ENCODE data around the gene RAPGEF5. TPM values are rescaled to one million over a fixed set of nuclear protein-coding genes. Genes with fewer than 3 reads are reported as not detected.

The RAPGEF5 gene
- total RNA-seq, 2 experiments from 2014 or later, result 0.21 to 0.40 TPM

- Mint-ChIP-seq H3K4me1 (ENCODE audit: low read depth) (no peaks in the 10 kb centered on the region), H3K36me3 (ENCODE audit: low read depth) (no peaks in the 10 kb centered on the region), H3K4me3 (no peak overlapping the region), H3K9me3 (peaks cover 5% of the 10 kb centered on the region), H3K27ac (no peak overlapping the region), H3K27me3 (ENCODE audit: low read depth) (no peaks in the 10 kb centered on the region)
- DNase-seq, result no peak
- CTCF ChIA-PET, result no interaction called here
- intact Hi-C loops (cut with micrococcal nuclease), result no loop called here
These were observed 115.9 kb downstream of the RAPGEF5 start for GRCh38 chr7:22240904-22241571.

- Mint-ChIP-seq H3K9me3 (no peaks in the 10 kb centered on the region), H3K36me3 (ENCODE audit: low read depth) (no peaks in the 10 kb centered on the region), H3K27me3 (ENCODE audit: low read depth) (no peaks in the 10 kb centered on the region), H3K27ac (no peak overlapping the region), H3K4me1 (ENCODE audit: low read depth) (no peaks in the 10 kb centered on the region), H3K4me3 (no peak overlapping the region)
- CTCF ChIA-PET, result no interaction called here
- no peak for DNase-seq
- intact Hi-C loops (cut with micrococcal nuclease), result no loop called here
These were observed 118.3 kb downstream of the RAPGEF5 start for GRCh38 chr7:22238354-22239311.

GRCh38 chr7:22235134-22235533, 121.8 kb downstream of the RAPGEF5 start:
- Mint-ChIP-seq H3K9me3 (no peaks in the 10 kb centered on the region), H3K36me3 (ENCODE audit: low read depth) (no peaks in the 10 kb centered on the region), H3K27ac (no peak overlapping the region), H3K27me3 (ENCODE audit: low read depth) (no peaks in the 10 kb centered on the region), H3K4me1 (ENCODE audit: low read depth) (no peaks in the 10 kb centered on the region), H3K4me3 (no peak overlapping the region)
- CTCF ChIA-PET, result no interaction called here
- intact Hi-C loops (cut with micrococcal nuclease), result no loop called here
- no peak for DNase-seq

- Mint-ChIP-seq H3K9me3 (no peaks in the 10 kb centered on the region), H3K4me3 (no peak overlapping the region), H3K36me3 (ENCODE audit: low read depth) (no peaks in the 10 kb centered on the region), H3K4me1 (ENCODE audit: low read depth) (no peaks in the 10 kb centered on the region), H3K27ac (no peak overlapping the region), H3K27me3 (ENCODE audit: low read depth) (no peaks in the 10 kb centered on the region)
- CTCF ChIA-PET, result no interaction called here
- no peak for DNase-seq
- intact Hi-C loops (cut with micrococcal nuclease), result no loop called here
These were observed 122.7 kb downstream of the RAPGEF5 start for GRCh38 chr7:22234227-22234626.

- intact Hi-C loops (cut with micrococcal nuclease), result no loop called here
- Mint-ChIP-seq H3K9me3 (no peaks in the 10 kb centered on the region), H3K36me3 (ENCODE audit: low read depth) (no peaks in the 10 kb centered on the region), H3K27ac (no peak overlapping the region), H3K4me1 (ENCODE audit: low read depth) (no peaks in the 10 kb centered on the region), H3K4me3 (no peak overlapping the region), H3K27me3 (ENCODE audit: low read depth) (no peaks in the 10 kb centered on the region)
- CTCF ChIA-PET, result no interaction called here
- no peak for DNase-seq
These were observed 125.1 kb downstream of the RAPGEF5 start for GRCh38 chr7:22231806-22232205.

- CTCF ChIA-PET, result interaction anchor here (0.7 kb wide), 1 partner anchor 34 kb away, joined by 3 read pairs; no protein-coding TSS in a partner anchor
- H3K36me3 Mint-ChIP-seq (ENCODE audit: low read depth), result no peaks in the 10 kb centered on the region
These were observed 125.8 kb downstream of the RAPGEF5 start for GRCh38 chr7:22231141-22231540.

GRCh38 chr7:22230238-22230637, 126.7 kb downstream of the RAPGEF5 start:
- Mint-ChIP-seq H3K36me3 (ENCODE audit: low read depth) (no peaks in the 10 kb centered on the region), H3K4me1 (ENCODE audit: low read depth) (no peaks in the 10 kb centered on the region), H3K4me3 (no peak overlapping the region), H3K9me3 (no peaks in the 10 kb centered on the region), H3K27ac (no peak overlapping the region), H3K27me3 (ENCODE audit: low read depth) (no peaks in the 10 kb centered on the region)
- intact Hi-C loops (cut with micrococcal nuclease), result no loop called here
- CTCF ChIA-PET, result no interaction called here
- no peak for DNase-seq

More at GRCh38 chr7:22231141-22231540, 125.8 kb downstream of the RAPGEF5 start:
- Mint-ChIP-seq H3K27me3 (ENCODE audit: low read depth) (no peaks in the 10 kb centered on the region), H3K9me3 (no peaks in the 10 kb centered on the region), H3K4me1 (ENCODE audit: low read depth) (no peaks in the 10 kb centered on the region), H3K4me3 (no peak overlapping the region), H3K27ac (no peak overlapping the region)
- no peak for DNase-seq
- intact Hi-C loops (cut with micrococcal nuclease), result no loop called here

- H3K27me3 Mint-ChIP-seq (ENCODE audit: low read depth), result no peaks in the 10 kb centered on the region
- intact Hi-C loops (cut with micrococcal nuclease), result no loop called here
- H3K4me3 Mint-ChIP-seq, result no peak overlapping the region
- no peak for DNase-seq
- no peaks in the 10 kb centered on the region for H3K36me3 Mint-ChIP-seq (ENCODE audit: low read depth)
- CTCF ChIA-PET, result no interaction called here
- no peaks in the 10 kb centered on the region for H3K9me3 Mint-ChIP-seq
- H3K27ac Mint-ChIP-seq, result no peak overlapping the region
- no peaks in the 10 kb centered on the region for H3K4me1 Mint-ChIP-seq (ENCODE audit: low read depth)
These were observed 127.8 kb downstream of the RAPGEF5 start for GRCh38 chr7:22229148-22229547.

GRCh38 chr7:22223807-22224206, 133.1 kb downstream of the RAPGEF5 start:
- CTCF ChIA-PET, result no interaction called here
- peaks cover 3% of the 10 kb centered on the region for H3K9me3 Mint-ChIP-seq
- H3K4me3 Mint-ChIP-seq, result no peak overlapping the region
- H3K27ac Mint-ChIP-seq, result no peak overlapping the region
- no peaks in the 10 kb centered on the region for H3K36me3 Mint-ChIP-seq (ENCODE audit: low read depth)
- H3K4me1 Mint-ChIP-seq (ENCODE audit: low read depth), result no peaks in the 10 kb centered on the region
- intact Hi-C loops (cut with micrococcal nuclease), result no loop called here
- no peaks in the 10 kb centered on the region for H3K27me3 Mint-ChIP-seq (ENCODE audit: low read depth)
- no peak for DNase-seq

GRCh38 chr7:22220941-22221340, 136.0 kb downstream of the RAPGEF5 start:
- H3K9me3 Mint-ChIP-seq, result peaks cover 3% of the 10 kb centered on the region
- H3K4me1 Mint-ChIP-seq (ENCODE audit: low read depth), result no peaks in the 10 kb centered on the region
- intact Hi-C loops (cut with micrococcal nuclease), result no loop called here
- peaks cover 6% of the 10 kb centered on the region for H3K27me3 Mint-ChIP-seq (ENCODE audit: low read depth)
- CTCF ChIA-PET, result no interaction called here
- H3K36me3 Mint-ChIP-seq (ENCODE audit: low read depth), result no peaks in the 10 kb centered on the region
- no peak overlapping the region for H3K4me3 Mint-ChIP-seq
- no peak for DNase-seq
- no peak overlapping the region for H3K27ac Mint-ChIP-seq

GRCh38 chr7:22219739-22220493, 137.0 kb downstream of the RAPGEF5 start:
- Mint-ChIP-seq H3K27ac (no peak overlapping the region), H3K36me3 (ENCODE audit: low read depth) (no peaks in the 10 kb centered on the region), H3K27me3 (ENCODE audit: low read depth) (peaks cover 12% of the 10 kb centered on the region), H3K4me3 (no peak overlapping the region), H3K9me3 (peaks cover 3% of the 10 kb centered on the region), H3K4me1 (ENCODE audit: low read depth) (no peaks in the 10 kb centered on the region)
- intact Hi-C loops (cut with micrococcal nuclease), result no loop called here
- CTCF ChIA-PET, result no interaction called here
- DNase-seq, result no peak

GRCh38 chr7:22219036-22219435, 137.9 kb downstream of the RAPGEF5 start:
- intact Hi-C loops (cut with micrococcal nuclease), result no loop called here
- Mint-ChIP-seq H3K36me3 (ENCODE audit: low read depth) (no peaks in the 10 kb centered on the region), H3K27ac (no peak overlapping the region), H3K4me3 (no peak overlapping the region), H3K27me3 (ENCODE audit: low read depth) (peaks cover 15% of the 10 kb centered on the region), H3K4me1 (ENCODE audit: low read depth) (no peaks in the 10 kb centered on the region), H3K9me3 (peaks cover 3% of the 10 kb centered on the region)
- CTCF ChIA-PET, result interaction anchor here (0.5 kb wide), 1 partner anchor 43 kb away, joined by 3 read pairs; no protein-coding TSS in a partner anchor
- no peak for DNase-seq
